ENCODE results near the gene STRN3. TPM values are rescaled to one million over a fixed set of nuclear protein-coding genes. Genes with fewer than 3 reads are reported as not detected.

Gene STRN3
- total RNA-seq, 1 experiment from 2014 or later: 52.1 TPM

- H2BK5ac ChIP-seq (ENCODE audit: insufficient read length, low read length): no peak overlapping the region
- no peak overlapping the region for H3T11ph ChIP-seq (ENCODE audit: low read length)
- DNase-seq: no peak
- H3K23me2 ChIP-seq (ENCODE audit: insufficient read length, low read depth, low read length, poor library complexity, severe bottlenecking): peaks cover 17% of the 10 kb centered on the region
- TF ChIP-seq, protein P1, sequence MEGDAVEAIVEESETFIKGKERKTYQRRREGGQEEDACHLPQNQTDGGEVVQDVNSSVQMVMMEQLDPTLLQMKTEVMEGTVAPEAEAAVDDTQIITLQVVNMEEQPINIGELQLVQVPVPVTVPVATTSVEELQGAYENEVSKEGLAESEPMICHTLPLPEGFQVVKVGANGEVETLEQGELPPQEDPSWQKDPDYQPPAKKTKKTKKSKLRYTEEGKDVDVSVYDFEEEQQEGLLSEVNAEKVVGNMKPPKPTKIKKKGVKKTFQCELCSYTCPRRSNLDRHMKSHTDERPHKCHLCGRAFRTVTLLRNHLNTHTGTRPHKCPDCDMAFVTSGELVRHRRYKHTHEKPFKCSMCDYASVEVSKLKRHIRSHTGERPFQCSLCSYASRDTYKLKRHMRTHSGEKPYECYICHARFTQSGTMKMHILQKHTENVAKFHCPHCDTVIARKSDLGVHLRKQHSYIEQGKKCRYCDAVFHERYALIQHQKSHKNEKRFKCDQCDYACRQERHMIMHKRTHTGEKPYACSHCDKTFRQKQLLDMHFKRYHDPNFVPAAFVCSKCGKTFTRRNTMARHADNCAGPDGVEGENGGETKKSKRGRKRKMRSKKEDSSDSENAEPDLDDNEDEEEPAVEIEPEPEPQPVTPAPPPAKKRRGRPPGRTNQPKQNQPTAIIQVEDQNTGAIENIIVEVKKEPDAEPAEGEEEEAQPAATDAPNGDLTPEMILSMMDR (conservative IDR thresholded peaks at IDR 0.05): no peak
- H3K9me3 Mint-ChIP-seq: no peaks in the 10 kb centered on the region; a peak in 2 of 5 replicates
- no peak overlapping the region for H3K27ac ChIP-seq (ENCODE audit: insufficient read length, low read depth, low read length)
- H3K27ac Mint-ChIP-seq: no peak overlapping the region
- H2BK12ac ChIP-seq (ENCODE audit: insufficient read length, low read depth, low read length): no peak overlapping the region
- peaks cover 2% of the 10 kb centered on the region; the same call in 1 of the 2 replicates for H3K4me1 ChIP-seq (ENCODE audit: insufficient read depth, low read length)
- H2BK15ac ChIP-seq (ENCODE audit: low read depth, low read length): no peak overlapping the region
- H2BK120ac ChIP-seq (ENCODE audit: low read depth, low read length, poor library complexity, severe bottlenecking): no peak overlapping the region
- H4K5ac ChIP-seq (ENCODE audit: insufficient read length, low read depth, low read length): no peak overlapping the region
- H3K9me3 ChIP-seq (ENCODE audit: control insufficient read depth, low read depth, low read length): no peaks in the 10 kb centered on the region
- H2BK20ac ChIP-seq (ENCODE audit: low read depth, low read length, poor library complexity, severe bottlenecking): no peak overlapping the region
- H3K4ac ChIP-seq (ENCODE audit: low read depth, low read length): no peak overlapping the region
- H4K20me1 ChIP-seq (ENCODE audit: control insufficient read depth, insufficient read depth, insufficient read length): no peaks in the 10 kb centered on the region
- no peak overlapping the region for H3K23ac ChIP-seq (ENCODE audit: insufficient read length, low read depth, low read length)
- H3K4me2 ChIP-seq (ENCODE audit: insufficient read depth, insufficient read length, low read length): peak overlapping the region; percentile 40
- peaks cover 42% of the 10 kb centered on the region for H3K27me3 Mint-ChIP-seq (ENCODE audit: low read depth)
- H3K56ac ChIP-seq (ENCODE audit: insufficient read length, low read depth, low read length): no peak overlapping the region
- peaks cover 32 to 39% of the 10 kb centered on the region in 2 experiments for H3K4me1 Mint-ChIP-seq
- no peak overlapping the region for H3K18ac ChIP-seq (ENCODE audit: insufficient read length, low read depth, low read length)
- peak overlapping the region; percentile 45 to 67 for H3K4me3 Mint-ChIP-seq
- H3K14ac ChIP-seq (ENCODE audit: insufficient read depth, low read length): no peak overlapping the region
- H3K27me3 ChIP-seq (ENCODE audit: insufficient read depth, low read length): peaks cover 21% of the 10 kb centered on the region; the same call in 1 of the 2 replicates
- no peak overlapping the region for H4K8ac ChIP-seq (replicated peaks; ENCODE audit: insufficient read length, low read depth, low read length)
- no peak overlapping the region for H2AK5ac ChIP-seq (ENCODE audit: insufficient read length, low read length)
- no CpG with 5 or more reads among the region's 20 CpGs for WGBS (ENCODE audit: extremely low coverage, insufficient read length, low lambda C conversion rate)
- no peak overlapping the region for H3K9ac ChIP-seq (ENCODE audit: extremely low read depth, insufficient read length, low read length)
- H3K79me1 ChIP-seq (ENCODE audit: insufficient read depth, low read depth, low read length, poor library complexity, severe bottlenecking): no peaks in the 10 kb centered on the region
- H4K91ac ChIP-seq (ENCODE audit: insufficient read length, low read depth, low read length): no peak overlapping the region
- no peaks in the 10 kb centered on the region for H3K79me2 ChIP-seq (ENCODE audit: insufficient read depth, low read length)
- H2AFZ ChIP-seq (ENCODE audit: low read length): no peak overlapping the region
- peaks cover 0 to 2% (median 0%) of the 10 kb centered on the region in 3 experiments; a peak in 2 of 7 replicates for H3K36me3 Mint-ChIP-seq (ENCODE audit: insufficient read depth in 1 of 3, low read depth in 3 of 3)
Measured at GRCh38 chr14:30873308-30874119, 152.7 kb downstream of the STRN3 start.

All from H9 (cell line).